Measurements from ENCODE around the gene FAM83F.
A peak's percentile ranks its signal among the peaks of the same experiment; 100 is the strongest.

Gene FAM83F

DNA sequence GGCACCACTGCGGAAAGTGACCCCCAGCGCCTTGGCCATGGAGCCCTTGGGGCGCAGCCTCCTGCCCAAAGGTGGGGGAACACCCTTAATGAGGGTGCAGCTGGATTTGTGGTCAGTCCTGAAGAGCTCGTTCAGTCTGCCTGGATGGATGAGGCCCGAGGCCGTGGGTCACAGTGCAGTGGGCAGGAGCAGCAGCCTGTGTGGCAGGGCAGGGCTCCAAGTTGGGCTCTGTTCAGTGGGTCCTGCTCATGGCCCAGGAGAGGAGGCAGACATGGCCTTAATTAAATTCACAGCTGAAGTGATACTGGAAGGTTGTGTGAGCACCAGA is 33.3 kb downstream of the FAM83F start:
- no peaks in the 10 kb centered on the region for H3K36me3 ChIP-seq (ENCODE audit: control insufficient read depth, insufficient read depth, low read length)
- H3K27ac ChIP-seq (ENCODE audit: low read length): no peak overlapping the region
- no peak overlapping the region for H3K4me3 ChIP-seq (ENCODE audit: low read length)
- DNase-seq (ENCODE audit: low read depth, low spot score): no peak
- no CpG with 5 or more reads among the region's 6 CpGs for WGBS (ENCODE audit: insufficient coverage, insufficient read length)
- peaks cover 3% of the 10 kb centered on the region for H3K4me1 ChIP-seq (ENCODE audit: control insufficient read depth, insufficient read depth, low read length)
- no peaks in the 10 kb centered on the region for H3K9me3 ChIP-seq (ENCODE audit: control insufficient read depth, insufficient read depth, low read length)
- no peaks in the 10 kb centered on the region for H3K27me3 ChIP-seq (ENCODE audit: control insufficient read depth, insufficient read depth, low read length)

DNA sequence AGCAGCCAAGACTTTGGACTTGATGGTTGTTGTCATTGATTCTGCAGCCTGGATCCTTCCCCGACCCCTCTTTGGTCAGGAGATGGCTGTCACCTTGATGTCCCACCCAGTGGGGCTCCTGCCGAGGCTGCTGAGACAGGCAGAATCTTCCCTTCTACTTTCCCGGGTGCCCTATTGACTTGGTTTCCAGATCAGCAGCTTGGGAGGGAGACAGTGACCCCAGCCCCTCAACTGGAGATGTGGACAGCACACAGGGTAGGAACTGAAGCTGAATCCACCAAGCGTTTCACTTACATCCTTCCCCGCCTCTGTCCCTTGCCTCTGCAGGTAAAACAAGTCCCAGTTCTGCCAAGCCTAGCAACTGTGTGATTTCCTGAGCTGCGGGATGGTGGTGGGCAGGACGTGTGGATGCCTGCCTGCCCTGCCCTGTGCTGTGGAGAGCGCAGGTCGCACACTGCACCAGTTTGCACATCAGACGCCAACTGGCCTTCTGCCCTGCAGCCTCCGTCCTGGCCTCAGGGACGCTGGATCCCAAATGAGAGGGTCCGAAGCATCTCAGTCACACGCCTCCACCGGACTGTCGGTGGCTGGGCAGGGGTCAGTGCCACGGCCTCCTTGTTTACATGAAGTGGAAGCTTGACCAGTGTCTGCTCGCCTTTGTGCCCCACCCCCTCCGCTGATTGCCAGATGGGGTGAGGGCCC is 34.6 kb downstream of the FAM83F start:
- Histone ChIP-seq H3K27me3 (ENCODE audit: control insufficient read depth, insufficient read depth, low read length) (no peaks in the 10 kb centered on the region), H3K27ac (ENCODE audit: low read length) (no peak overlapping the region), H3K36me3 (ENCODE audit: control insufficient read depth, insufficient read depth, low read length) (no peaks in the 10 kb centered on the region), H3K4me1 (ENCODE audit: control insufficient read depth, insufficient read depth, low read length) (peaks cover 1% of the 10 kb centered on the region), H3K9me3 (ENCODE audit: control insufficient read depth, insufficient read depth, low read length) (no peaks in the 10 kb centered on the region), H3K4me3 (ENCODE audit: low read length) (no peak overlapping the region)
- no CpG with 5 or more reads among the region's 19 CpGs for WGBS (ENCODE audit: insufficient coverage, insufficient read length)
- DNase-seq (ENCODE audit: low read depth, low spot score): no peak

DNA sequence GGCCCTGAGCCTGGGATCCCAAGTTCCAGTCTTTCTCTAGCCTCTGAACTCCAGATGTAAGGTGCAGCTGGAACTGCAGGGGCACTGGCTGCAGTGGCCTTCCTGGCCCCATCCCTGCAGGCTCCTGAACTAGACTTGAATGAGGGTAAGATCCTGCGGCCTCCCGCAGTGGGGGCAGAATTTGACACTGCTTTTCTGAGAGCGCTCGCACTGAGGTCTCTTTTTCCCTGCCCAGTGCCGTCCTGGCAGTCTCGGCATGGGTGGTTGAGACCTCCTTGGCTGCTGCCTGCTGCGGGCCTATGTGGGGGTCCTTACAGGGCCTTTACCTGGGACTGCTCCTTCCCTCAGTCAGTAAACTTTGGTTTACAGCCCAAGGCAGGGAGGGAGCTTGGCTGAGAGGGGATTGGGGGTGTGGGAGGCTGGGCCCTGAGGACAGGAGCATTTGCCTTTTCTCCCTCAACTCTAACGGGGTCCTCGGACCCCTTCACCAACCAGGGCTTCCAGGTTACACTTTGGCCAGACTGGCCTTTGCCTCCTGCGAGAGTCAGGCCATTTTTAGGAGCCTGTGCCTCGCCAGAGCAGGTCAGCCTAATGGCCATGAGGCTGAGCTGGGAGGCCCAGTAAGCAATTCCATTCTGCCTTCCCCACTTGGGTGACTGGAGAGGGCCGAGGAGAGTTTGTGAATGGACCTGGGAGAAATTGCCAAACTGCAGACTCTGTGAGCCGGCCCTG is 35.4 kb downstream of the FAM83F start:
- Histone ChIP-seq H3K4me3 (ENCODE audit: low read length) (no peak overlapping the region), H3K9me3 (ENCODE audit: control insufficient read depth, insufficient read depth, low read length) (no peaks in the 10 kb centered on the region), H3K27ac (ENCODE audit: low read length) (no peak overlapping the region), H3K36me3 (ENCODE audit: control insufficient read depth, insufficient read depth, low read length) (no peaks in the 10 kb centered on the region), H3K27me3 (ENCODE audit: control insufficient read depth, insufficient read depth, low read length) (no peaks in the 10 kb centered on the region), H3K4me1 (ENCODE audit: control insufficient read depth, insufficient read depth, low read length) (no peaks in the 10 kb centered on the region; the same call in 1 of the 2 replicates)
- WGBS (ENCODE audit: insufficient coverage, insufficient read length): no CpG with 5 or more reads among the region's 13 CpGs
- DNase-seq (ENCODE audit: low read depth, low spot score): no peak

DNA sequence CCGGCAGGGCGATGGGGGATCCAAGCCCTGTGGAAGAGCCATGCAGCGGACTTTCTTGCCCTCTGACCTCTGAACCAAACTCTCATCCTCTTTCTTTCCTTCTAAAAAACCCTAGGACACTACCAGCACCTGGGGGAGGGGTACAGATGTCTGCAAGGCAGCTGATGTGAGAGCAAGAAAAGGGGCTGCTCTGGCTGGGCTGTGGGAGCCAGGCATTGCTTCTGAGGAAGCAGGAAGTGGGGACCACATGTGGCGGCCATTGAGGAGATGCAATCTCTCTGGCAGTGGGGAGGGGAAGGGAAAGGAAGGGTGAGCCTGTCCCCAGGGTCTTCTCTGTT is 36.0 kb downstream of the FAM83F start:
- H3K4me3 ChIP-seq (ENCODE audit: low read length): no peak overlapping the region
- no CpG with 5 or more reads among the region's 4 CpGs for WGBS (ENCODE audit: insufficient coverage, insufficient read length)
- DNase-seq (ENCODE audit: low read depth, low spot score): no peak
- H3K27me3 ChIP-seq (ENCODE audit: control insufficient read depth, insufficient read depth, low read length): no peaks in the 10 kb centered on the region
- no peaks in the 10 kb centered on the region for H3K9me3 ChIP-seq (ENCODE audit: control insufficient read depth, insufficient read depth, low read length)
- H3K27ac ChIP-seq (ENCODE audit: low read length): no peak overlapping the region
- no peaks in the 10 kb centered on the region for H3K36me3 ChIP-seq (ENCODE audit: control insufficient read depth, insufficient read depth, low read length)
- no peaks in the 10 kb centered on the region; the same call in 1 of the 2 replicates for H3K4me1 ChIP-seq (ENCODE audit: control insufficient read depth, insufficient read depth, low read length)

DNA sequence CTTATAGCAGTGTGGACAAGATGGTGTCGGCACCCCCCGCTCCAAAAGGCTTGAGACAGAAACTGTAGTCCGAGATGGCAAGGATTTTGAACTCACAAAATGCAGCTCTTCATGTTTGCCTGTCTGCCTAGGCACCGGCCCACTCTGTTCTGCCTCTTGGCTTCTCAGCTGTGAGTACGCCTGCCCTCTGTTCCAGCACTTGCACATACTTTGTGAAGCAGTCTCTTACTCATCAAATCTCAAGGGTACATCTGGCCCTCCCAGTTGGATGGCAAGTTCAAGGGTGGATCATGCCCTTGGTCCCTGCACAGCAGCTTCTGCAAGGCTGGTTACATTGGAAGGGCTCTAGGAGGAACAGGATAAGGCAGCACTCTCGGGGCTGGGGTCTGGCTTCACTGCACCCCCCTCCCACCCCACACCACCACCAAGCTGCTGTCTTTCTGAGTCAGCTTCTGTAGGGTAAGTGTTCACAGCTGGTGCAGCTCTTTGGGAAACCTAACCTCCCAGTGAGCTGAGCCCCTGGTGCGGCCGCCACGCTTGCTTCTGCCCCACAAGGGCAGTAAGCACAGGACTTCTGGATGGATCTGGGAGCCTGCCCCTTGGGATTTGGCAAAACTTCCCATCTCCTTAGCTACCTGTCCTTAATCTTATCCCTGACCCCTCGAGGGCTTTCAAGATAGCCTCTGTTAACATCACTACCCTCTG is 37.2 kb downstream of the FAM83F start:
- no peak overlapping the region for H3K27ac ChIP-seq (ENCODE audit: low read length)
- WGBS (ENCODE audit: insufficient coverage, insufficient read length): no CpG with 5 or more reads among the region's 10 CpGs

DNA sequence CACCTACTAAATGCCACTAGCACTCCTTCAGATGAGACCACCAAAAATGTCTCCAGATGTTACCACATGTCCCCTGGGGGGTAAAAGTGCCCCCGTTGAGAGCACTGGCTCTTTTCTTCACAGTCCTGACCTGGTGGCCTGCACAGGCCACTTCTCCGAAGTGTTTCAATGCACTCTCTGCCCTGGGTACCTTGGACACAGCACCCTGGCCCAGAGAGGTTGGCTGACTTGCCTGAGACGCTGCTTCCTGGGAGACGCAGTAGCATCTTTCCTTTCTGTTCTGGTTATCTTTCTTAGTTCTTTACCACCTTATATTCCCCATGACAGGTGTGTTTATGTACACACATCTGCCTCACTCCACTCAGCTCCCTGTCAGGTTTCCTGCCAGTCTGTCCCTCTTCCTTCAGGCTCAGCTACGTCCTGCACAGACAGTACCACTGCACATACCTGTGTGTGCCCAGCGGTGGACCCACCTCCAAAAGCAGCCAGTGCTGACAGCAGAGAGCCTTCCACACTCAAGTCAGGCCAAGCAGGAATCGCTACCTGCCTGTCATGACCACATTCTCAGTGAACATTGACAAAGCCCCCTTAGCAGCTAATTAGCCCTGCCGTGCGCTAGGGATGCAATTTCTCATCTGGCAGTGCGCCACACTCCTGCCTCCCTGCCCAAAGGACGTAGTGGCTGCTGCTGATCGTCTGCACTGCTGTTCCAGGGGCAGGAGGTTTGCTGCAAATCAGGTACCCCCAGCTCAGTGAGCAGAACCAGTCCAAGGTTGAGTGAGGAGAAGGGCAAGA is 39.0 kb downstream of the FAM83F start:
- no CpG with 5 or more reads among the region's 12 CpGs for WGBS (ENCODE audit: insufficient coverage, insufficient read length)
- no peak overlapping the region for H3K27ac ChIP-seq (ENCODE audit: low read length)
- no peaks in the 10 kb centered on the region for H3K4me1 ChIP-seq (ENCODE audit: control insufficient read depth, insufficient read depth, low read length)
- no peak for DNase-seq (ENCODE audit: low read depth, low spot score)
- no peaks in the 10 kb centered on the region for H3K27me3 ChIP-seq (ENCODE audit: control insufficient read depth, insufficient read depth, low read length)
- H3K4me3 ChIP-seq (ENCODE audit: low read length): no peak overlapping the region
- H3K9me3 ChIP-seq (ENCODE audit: control insufficient read depth, insufficient read depth, low read length): no peaks in the 10 kb centered on the region
- no peaks in the 10 kb centered on the region for H3K36me3 ChIP-seq (ENCODE audit: control insufficient read depth, insufficient read depth, low read length)

More for the DNA sequence above, 37.2 kb downstream of the FAM83F start:
- Histone ChIP-seq H3K4me3 (ENCODE audit: low read length) (no peak overlapping the region), H3K9me3 (ENCODE audit: control insufficient read depth, insufficient read depth, low read length) (no peaks in the 10 kb centered on the region), H3K36me3 (ENCODE audit: control insufficient read depth, insufficient read depth, low read length) (no peaks in the 10 kb centered on the region), H3K27me3 (ENCODE audit: control insufficient read depth, insufficient read depth, low read length) (no peaks in the 10 kb centered on the region), H3K4me1 (ENCODE audit: control insufficient read depth, insufficient read depth, low read length) (no peaks in the 10 kb centered on the region)
- no peak for DNase-seq (ENCODE audit: low read depth, low spot score)

DNA sequence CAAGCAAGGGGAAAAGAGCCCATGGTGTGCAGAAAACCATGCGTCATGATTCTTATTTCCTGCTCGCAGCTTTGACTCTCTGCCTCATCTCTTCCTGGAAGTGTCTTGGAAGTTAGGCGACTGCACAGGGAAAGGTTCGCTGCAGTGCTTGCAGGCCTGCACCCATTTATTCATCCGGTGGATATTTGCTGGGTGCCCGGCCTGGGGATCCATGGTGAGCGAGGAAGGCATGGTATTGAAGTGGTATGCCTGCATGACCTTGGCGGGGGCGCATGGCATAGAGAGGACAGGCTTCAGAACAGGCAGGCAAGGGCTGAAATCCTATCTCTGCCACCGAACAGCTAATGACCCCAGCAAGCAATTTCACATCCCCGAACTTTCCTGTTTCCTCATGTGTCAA is 40.6 kb downstream of the FAM83F start:
- no CpG with 5 or more reads among the region's 11 CpGs for WGBS (ENCODE audit: insufficient coverage, insufficient read length)
- Histone ChIP-seq H3K9me3 (ENCODE audit: control insufficient read depth, insufficient read depth, low read length) (no peaks in the 10 kb centered on the region), H3K27ac (ENCODE audit: low read length) (no peak overlapping the region), H3K27me3 (ENCODE audit: control insufficient read depth, insufficient read depth, low read length) (no peaks in the 10 kb centered on the region), H3K4me3 (ENCODE audit: low read length) (no peak overlapping the region), H3K4me1 (ENCODE audit: control insufficient read depth, insufficient read depth, low read length) (no peaks in the 10 kb centered on the region), H3K36me3 (ENCODE audit: control insufficient read depth, insufficient read depth, low read length) (no peaks in the 10 kb centered on the region)
- no peak for DNase-seq (ENCODE audit: low read depth, low spot score)

DNA sequence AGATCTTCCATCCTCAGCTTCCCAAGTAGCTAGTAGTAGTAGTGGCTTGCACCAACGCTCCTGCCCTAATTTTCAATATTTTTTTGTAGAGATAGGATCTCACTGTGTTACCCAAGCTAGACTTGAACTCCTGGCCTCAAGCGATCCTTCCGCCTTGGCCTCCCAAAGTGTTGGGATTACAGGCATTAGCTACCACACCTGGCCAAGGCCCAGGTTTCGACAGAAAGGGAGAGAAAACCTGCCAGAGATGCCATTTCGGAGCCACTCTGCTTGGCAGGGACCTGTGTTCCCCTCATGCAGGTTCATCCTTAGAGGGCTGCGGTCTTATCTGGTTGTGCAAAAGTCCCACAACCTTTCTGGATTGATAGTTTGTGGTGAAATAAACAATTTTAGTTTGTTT is 41.4 kb downstream of the FAM83F start:
- Histone ChIP-seq H3K9me3 (ENCODE audit: control insufficient read depth, insufficient read depth, low read length) (no peaks in the 10 kb centered on the region), H3K4me1 (ENCODE audit: control insufficient read depth, insufficient read depth, low read length) (no peaks in the 10 kb centered on the region), H3K36me3 (ENCODE audit: control insufficient read depth, insufficient read depth, low read length) (no peaks in the 10 kb centered on the region), H3K4me3 (ENCODE audit: low read length) (no peak overlapping the region), H3K27ac (ENCODE audit: low read length) (no peak overlapping the region), H3K27me3 (ENCODE audit: control insufficient read depth, insufficient read depth, low read length) (no peaks in the 10 kb centered on the region)
- WGBS (ENCODE audit: insufficient coverage, insufficient read length): no CpG with 5 or more reads among the region's 6 CpGs
- no peak for DNase-seq (ENCODE audit: low read depth, low spot score)

DNA sequence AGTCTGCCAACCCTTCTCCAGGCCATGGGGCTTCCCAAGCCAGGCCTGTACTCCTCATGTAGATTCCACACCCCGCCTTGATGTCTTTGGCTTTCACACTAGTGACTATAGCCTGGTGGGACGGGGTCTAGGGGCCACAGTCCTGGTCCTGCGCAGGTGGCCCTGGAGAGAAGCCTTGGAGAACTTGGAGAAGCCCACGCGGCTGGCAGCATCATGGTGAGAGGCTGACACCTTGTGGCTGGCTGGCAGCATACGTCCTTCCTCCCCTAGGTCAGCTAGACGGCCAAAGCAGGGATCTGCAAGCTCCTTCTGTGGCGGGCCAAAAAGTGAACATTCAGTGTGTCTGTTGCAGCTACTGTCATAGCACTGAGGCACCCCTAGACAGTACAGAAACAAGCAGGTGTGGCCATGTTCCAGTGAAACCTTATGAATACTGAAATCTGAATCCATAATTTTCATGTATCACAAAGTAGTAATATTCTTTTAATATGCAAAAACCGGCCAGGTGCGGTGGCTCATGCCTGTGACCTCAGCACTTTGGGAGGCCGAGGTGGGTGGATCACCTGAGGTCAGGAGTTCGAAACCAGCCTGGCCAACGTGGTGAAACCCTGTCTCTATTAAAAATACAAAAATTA is 42.0 kb downstream of the FAM83F start:
- Histone ChIP-seq H3K27me3 (ENCODE audit: control insufficient read depth, insufficient read depth, low read length) (no peaks in the 10 kb centered on the region), H3K36me3 (ENCODE audit: control insufficient read depth, insufficient read depth, low read length) (no peaks in the 10 kb centered on the region), H3K4me1 (ENCODE audit: control insufficient read depth, insufficient read depth, low read length) (no peaks in the 10 kb centered on the region), H3K4me3 (ENCODE audit: low read length) (no peak overlapping the region), H3K9me3 (ENCODE audit: control insufficient read depth, insufficient read depth, low read length) (no peaks in the 10 kb centered on the region), H3K27ac (ENCODE audit: low read length) (no peak overlapping the region)
- peak; percentile 63 for DNase-seq (ENCODE audit: low read depth, low spot score)
- no CpG with 5 or more reads among the region's 13 CpGs for WGBS (ENCODE audit: insufficient coverage, insufficient read length)

DNA sequence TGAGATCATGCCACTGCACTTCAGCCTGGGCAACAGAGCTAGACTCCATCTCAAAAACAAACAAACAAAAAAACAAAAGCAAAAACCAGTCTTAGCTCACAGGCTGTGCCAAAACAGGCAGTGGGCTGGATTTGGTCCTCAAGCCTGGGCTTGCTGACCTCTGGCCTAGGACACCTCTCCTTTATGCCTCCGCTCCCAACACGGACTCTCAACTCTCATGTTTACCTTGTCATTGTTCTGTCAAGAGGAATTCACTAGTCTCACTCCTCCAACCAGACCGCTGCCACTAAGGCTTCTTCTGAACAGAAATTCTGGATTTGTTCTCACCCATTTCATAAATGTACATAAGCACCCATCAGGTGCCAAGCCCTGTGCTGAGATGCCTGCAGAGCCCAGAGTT is 42.6 kb downstream of the FAM83F start:
- no peaks in the 10 kb centered on the region for H3K4me1 ChIP-seq (ENCODE audit: control insufficient read depth, insufficient read depth, low read length)
- no peak overlapping the region for H3K27ac ChIP-seq (ENCODE audit: low read length)
- no peak for DNase-seq (ENCODE audit: low read depth, low spot score)
- H3K27me3 ChIP-seq (ENCODE audit: control insufficient read depth, insufficient read depth, low read length): no peaks in the 10 kb centered on the region
- H3K4me3 ChIP-seq (ENCODE audit: low read length): no peak overlapping the region
- no peaks in the 10 kb centered on the region for H3K36me3 ChIP-seq (ENCODE audit: control insufficient read depth, insufficient read depth, low read length)
- WGBS (ENCODE audit: insufficient coverage, insufficient read length): no CpG with 5 or more reads among the region's 3 CpGs
- H3K9me3 ChIP-seq (ENCODE audit: control insufficient read depth, insufficient read depth, low read length): no peaks in the 10 kb centered on the region

Measured in iPS DF 6.9 (cell line).